ENCODE measurements around the gene CPD. TPM values are rescaled to one million over a fixed set of nuclear protein-coding genes. Genes with fewer than 3 reads are reported as not detected.
A peak's percentile ranks its signal among the peaks of the same experiment; 100 is the strongest.

The CPD gene
- total and polyA plus RNA-seq, 4 donors = 19.1 to 139 (median 58.8) TPM

GRCh38 chr17:30475206-30475605, 96.5 kb downstream of the CPD start:
- TF ChIP-seq EGR1 (IDR thresholded peaks at IDR 0.05; ENCODE audit: low read depth in 2 of 2) (no peak), GABPA (IDR thresholded peaks at IDR 0.05 in 1 of 2, conservative IDR thresholded peaks at IDR 0.05 in 1 of 2) (no peak), SP1 (IDR thresholded peaks at IDR 0.05) (no peak), MAX (IDR thresholded peaks at IDR 0.05) (no peak), RXRA (IDR thresholded peaks at IDR 0.05) (no peak), RAD21 (IDR thresholded peaks at IDR 0.05) (no peak)
- WGBS = 93% methylated on average over 2 of the region's 2 CpGs

GRCh38 chr17:30476726-30477082, 98.0 kb downstream of the CPD start:
- peak overlapping the region; percentile 21 to 99 (median 99) for H3K4me3 ChIP-seq (ENCODE audit: low read depth in 1 of 3, low read length in 3 of 3)
- peak overlapping the region in 1 of 2 donors; percentile 25 for H3K27ac ChIP-seq (ENCODE audit: low read depth in 1 of 2, low read length in 2 of 2)
- peak overlapping the region; percentile 90 to 95 for H3K9ac ChIP-seq (ENCODE audit: low read depth in 1 of 2, low read length in 2 of 2)
- no peaks in the 10 kb centered on the region for H3K27me3 ChIP-seq (ENCODE audit: control insufficient read depth in 4 of 4, insufficient read depth in 4 of 4, low read length in 3 of 4)
- peaks cover 0 to 8% (median 5%) of the 10 kb centered on the region in 4 donors for H3K36me3 ChIP-seq (ENCODE audit: control insufficient read depth in 4 of 4, insufficient read depth in 3 of 4, low read depth in 1 of 4, low read length in 3 of 4)
- 29% methylated on average over 7 of the region's 7 CpGs for WGBS
- DNase-seq (ENCODE audit: low spot score) = peak; percentile 39
- peaks cover 4 to 20% (median 12%) of the 10 kb centered on the region in 4 donors for H3K4me1 ChIP-seq (ENCODE audit: control insufficient read depth in 4 of 4, insufficient read depth in 4 of 4, low read length in 3 of 4)
- TF ChIP-seq FOXA2 (IDR thresholded peaks at IDR 0.05) (no peak), REST (IDR thresholded peaks at IDR 0.05) (no peak), FOXA1 (IDR thresholded peaks at IDR 0.05) (no peak), HNF4A (conservative IDR thresholded peaks at IDR 0.05) (no peak), RAD21 (IDR thresholded peaks at IDR 0.05) (no peak), SP1 (IDR thresholded peaks at IDR 0.05) (no peak), ZBTB33 (IDR thresholded peaks at IDR 0.05) (no peak), CTCF (IDR thresholded peaks at IDR 0.05; ENCODE audit: low read depth, low read length, missing input control) (no peak), YY1 (IDR thresholded peaks at IDR 0.05) (no peak), EGR1 (IDR thresholded peaks at IDR 0.05; ENCODE audit: low read depth in 2 of 2) (no peak), RXRA (IDR thresholded peaks at IDR 0.05) (no peak), HNF4G (IDR thresholded peaks at IDR 0.05) (no peak), JUND (IDR thresholded peaks at IDR 0.05) (no peak), MAX (IDR thresholded peaks at IDR 0.05) (no peak), TAF1 (conservative IDR thresholded peaks at IDR 0.05) (no peak), GABPA (IDR thresholded peaks at IDR 0.05 in 1 of 2, conservative IDR thresholded peaks at IDR 0.05 in 1 of 2) (no peak), NR2F2 (IDR thresholded peaks at IDR 0.05) (no peak)
- no peaks in the 10 kb centered on the region for H3K9me3 ChIP-seq (ENCODE audit: control insufficient read depth in 4 of 4, low read length in 3 of 4)

More at GRCh38 chr17:30475206-30475605, 96.5 kb downstream of the CPD start:
- DNase-seq (ENCODE audit: low spot score) = no peak
- no peak overlapping the region for H3K9ac ChIP-seq (ENCODE audit: low read depth in 1 of 2, low read length in 2 of 2)
- no peaks in the 10 kb centered on the region for H3K9me3 ChIP-seq (ENCODE audit: control insufficient read depth in 4 of 4, low read length in 3 of 4)
- H3K27me3 ChIP-seq (ENCODE audit: control insufficient read depth in 4 of 4, insufficient read depth in 4 of 4, low read length in 3 of 4) = no peaks in the 10 kb centered on the region
- H3K4me3 ChIP-seq (ENCODE audit: low read depth in 1 of 3, low read length in 3 of 3) = no peak overlapping the region
- no peak overlapping the region for H3K27ac ChIP-seq (ENCODE audit: low read depth in 1 of 2, low read length in 2 of 2)
- H3K4me1 ChIP-seq (ENCODE audit: control insufficient read depth in 4 of 4, insufficient read depth in 4 of 4, low read length in 3 of 4) = peaks cover 4 to 20% (median 12%) of the 10 kb centered on the region in 4 donors
- H3K36me3 ChIP-seq (ENCODE audit: control insufficient read depth in 4 of 4, insufficient read depth in 3 of 4, low read depth in 1 of 4, low read length in 3 of 4) = peaks cover 0 to under 1% (median 0%) of the 10 kb centered on the region in 4 donors
